T-helper 2 cell treated with Interferon-gamma antibody and Interleukin-4, amounts not matched to agents 5 μg/mL and 100 μg/mL, for 36 hours (primary cell): Measurements from ENCODE around the gene MIEN1.

ENCODE experiments used
- DNase-seq: peaks from one replicate; pipeline ENCODE4 v3.0.0; 2021; ENCODE audit warnings: low spot score
- H3K27ac Mint-ChIP-seq: one replicate; pipeline ENCODE4 v1.8.0; 2021; ENCODE audit warnings: mild to moderate bottlenecking, mixed read lengths
- H3K27me3 Mint-ChIP-seq: one replicate; pipeline ENCODE4 v1.8.0; 2021; ENCODE audit warnings: low read depth, mixed read lengths
- H3K36me3 Mint-ChIP-seq: one replicate; pipeline ENCODE4 v1.8.0; 2021; ENCODE audit warnings: low read depth, mixed read lengths
- H3K4me1 Mint-ChIP-seq: one replicate; pipeline ENCODE4 v1.8.0; 2021; ENCODE audit warnings: low read depth, mixed read lengths
- H3K4me3 Mint-ChIP-seq: one replicate; pipeline ENCODE4 v1.8.0; 2022; ENCODE audit warnings: mild to moderate bottlenecking, moderate library complexity, mixed read lengths
- H3K9me3 Mint-ChIP-seq: one replicate; pipeline ENCODE4 v1.8.0; 2021; ENCODE audit warnings: mixed read lengths

MIEN1 gene

DNA sequence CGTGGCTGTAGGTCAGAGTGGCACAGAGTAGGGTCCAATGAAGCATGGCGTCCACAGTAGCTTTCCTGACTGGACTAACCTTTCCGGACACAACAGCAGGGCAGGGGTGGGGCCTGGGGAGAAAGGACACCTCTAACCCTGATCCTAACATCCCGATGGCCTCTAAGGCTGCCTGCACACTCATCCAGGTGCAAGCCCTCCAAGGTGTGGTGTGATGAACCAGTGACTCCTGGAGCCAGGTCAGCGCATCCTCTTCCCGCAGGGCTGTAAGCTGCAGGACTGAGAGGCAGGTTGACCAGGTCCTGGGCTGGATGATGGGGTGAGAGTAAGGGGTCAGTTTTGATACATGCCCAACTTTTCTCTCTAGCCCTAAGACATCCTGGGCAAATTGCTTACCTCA, 33.6 kb downstream of the MIEN1 start:
- DNase-seq = no peak
- Mint-ChIP-seq H3K9me3 (no peaks in the 10 kb centered on the region), H3K36me3 (no peaks in the 10 kb centered on the region), H3K27ac (no peak overlapping the region), H3K4me1 (peaks cover 7% of the 10 kb centered on the region), H3K4me3 (no peak overlapping the region), H3K27me3 (peaks cover 25% of the 10 kb centered on the region)

DNA sequence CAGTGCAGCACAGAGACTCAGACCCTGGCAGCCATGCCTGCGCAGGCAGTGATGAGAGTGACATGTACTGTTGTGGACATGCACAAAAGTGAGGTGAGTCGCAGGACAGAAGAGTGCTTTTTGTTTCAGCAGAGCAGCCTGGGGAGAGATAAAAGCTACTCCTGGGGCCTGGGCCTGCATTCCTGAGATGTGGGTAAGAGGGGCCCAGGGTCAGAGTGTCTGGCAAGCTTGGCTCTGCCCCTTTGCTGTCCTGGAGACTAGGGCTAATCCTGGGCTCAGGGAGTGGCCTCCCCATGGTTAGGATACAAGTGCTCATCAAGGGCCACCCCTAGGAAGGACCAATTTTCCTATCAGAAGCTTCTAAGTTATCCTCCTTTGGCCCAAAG, 35.2 kb downstream of the MIEN1 start:
- Mint-ChIP-seq H3K27ac (no peak overlapping the region), H3K4me3 (no peak overlapping the region), H3K9me3 (no peaks in the 10 kb centered on the region), H3K27me3 (peaks cover 12% of the 10 kb centered on the region), H3K36me3 (no peaks in the 10 kb centered on the region), H3K4me1 (peaks cover 4% of the 10 kb centered on the region)
- DNase-seq = no peak

DNA sequence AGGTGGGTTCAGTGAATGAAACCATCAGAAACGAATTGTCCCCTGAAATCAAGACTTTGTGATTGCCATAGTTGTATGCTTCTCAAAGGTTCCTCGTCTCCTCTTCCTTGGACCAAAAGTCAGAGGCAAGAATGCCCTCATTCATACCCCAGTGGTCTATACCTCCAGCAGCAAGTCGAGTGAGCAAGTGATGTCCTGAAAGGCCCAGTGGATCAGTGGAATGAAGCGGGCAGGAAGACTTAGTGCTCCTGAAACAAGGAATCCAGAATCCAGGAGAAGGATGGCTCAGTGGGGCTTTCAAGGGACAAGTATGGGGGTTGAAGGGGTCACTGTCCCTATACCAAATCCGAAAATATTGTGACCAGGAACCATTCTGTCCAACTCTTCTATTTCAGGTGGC, 35.7 kb downstream of the MIEN1 start:
- Mint-ChIP-seq H3K9me3 (no peaks in the 10 kb centered on the region), H3K27me3 (peaks cover 9% of the 10 kb centered on the region), H3K4me1 (peaks cover 1% of the 10 kb centered on the region), H3K36me3 (no peaks in the 10 kb centered on the region), H3K4me3 (no peak overlapping the region), H3K27ac (no peak overlapping the region)
- DNase-seq = no peak

DNA sequence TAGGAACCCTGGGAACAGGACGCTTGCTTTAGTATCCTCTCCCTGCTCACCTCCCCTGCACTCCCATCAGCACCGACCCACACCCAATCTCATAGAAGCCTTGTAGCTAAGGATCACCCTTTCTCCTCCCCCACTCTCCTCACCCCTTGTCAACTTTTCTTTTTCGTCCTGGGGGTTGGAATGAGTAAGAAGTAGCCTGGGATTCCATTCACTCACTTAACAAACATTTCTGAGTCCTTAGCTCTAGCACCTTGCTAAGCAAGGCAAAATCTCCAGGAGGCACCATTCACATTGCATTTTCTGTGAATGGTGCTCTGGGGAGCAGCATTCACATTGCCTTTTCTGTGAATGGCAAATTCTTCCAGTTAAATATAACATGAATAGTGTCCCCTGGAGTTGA, 41.4 kb downstream of the MIEN1 start:
- Mint-ChIP-seq H3K27ac (peak overlapping the region; percentile 95), H3K36me3 (peaks cover 7% of the 10 kb centered on the region)

DNA sequence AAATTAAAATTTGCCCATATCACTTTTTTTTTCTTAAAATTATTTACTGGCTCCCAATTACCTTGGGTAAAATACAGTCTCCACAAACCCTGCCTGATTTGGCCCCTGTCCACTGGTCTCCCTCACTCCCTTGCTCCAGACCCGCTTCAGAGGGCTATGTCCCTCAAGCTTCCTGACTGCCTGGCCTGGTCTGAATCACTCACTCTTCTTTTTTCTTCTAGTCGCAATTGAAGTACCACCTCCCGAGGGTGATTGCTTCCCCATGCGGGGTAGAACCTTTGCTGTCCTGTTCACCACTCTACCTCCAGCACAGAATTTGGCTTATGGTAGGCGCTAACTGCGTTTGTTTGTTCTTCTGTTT, 41.9 kb downstream of the MIEN1 start:
- peaks cover 8% of the 10 kb centered on the region for H3K36me3 Mint-ChIP-seq
- no peaks in the 10 kb centered on the region for H3K27me3 Mint-ChIP-seq
- no peak for DNase-seq
- peaks cover 21% of the 10 kb centered on the region for H3K4me1 Mint-ChIP-seq
- peak overlapping the region; percentile 96 for H3K4me3 Mint-ChIP-seq
- no peaks in the 10 kb centered on the region for H3K9me3 Mint-ChIP-seq
- peak overlapping the region; percentile 95 for H3K27ac Mint-ChIP-seq

More for the DNA sequence above, 41.4 kb downstream of the MIEN1 start:
- Mint-ChIP-seq H3K27me3 (no peaks in the 10 kb centered on the region), H3K9me3 (no peaks in the 10 kb centered on the region), H3K4me1 (peaks cover 21% of the 10 kb centered on the region), H3K4me3 (peak overlapping the region; percentile 96)
- DNase-seq = no peak

DNA sequence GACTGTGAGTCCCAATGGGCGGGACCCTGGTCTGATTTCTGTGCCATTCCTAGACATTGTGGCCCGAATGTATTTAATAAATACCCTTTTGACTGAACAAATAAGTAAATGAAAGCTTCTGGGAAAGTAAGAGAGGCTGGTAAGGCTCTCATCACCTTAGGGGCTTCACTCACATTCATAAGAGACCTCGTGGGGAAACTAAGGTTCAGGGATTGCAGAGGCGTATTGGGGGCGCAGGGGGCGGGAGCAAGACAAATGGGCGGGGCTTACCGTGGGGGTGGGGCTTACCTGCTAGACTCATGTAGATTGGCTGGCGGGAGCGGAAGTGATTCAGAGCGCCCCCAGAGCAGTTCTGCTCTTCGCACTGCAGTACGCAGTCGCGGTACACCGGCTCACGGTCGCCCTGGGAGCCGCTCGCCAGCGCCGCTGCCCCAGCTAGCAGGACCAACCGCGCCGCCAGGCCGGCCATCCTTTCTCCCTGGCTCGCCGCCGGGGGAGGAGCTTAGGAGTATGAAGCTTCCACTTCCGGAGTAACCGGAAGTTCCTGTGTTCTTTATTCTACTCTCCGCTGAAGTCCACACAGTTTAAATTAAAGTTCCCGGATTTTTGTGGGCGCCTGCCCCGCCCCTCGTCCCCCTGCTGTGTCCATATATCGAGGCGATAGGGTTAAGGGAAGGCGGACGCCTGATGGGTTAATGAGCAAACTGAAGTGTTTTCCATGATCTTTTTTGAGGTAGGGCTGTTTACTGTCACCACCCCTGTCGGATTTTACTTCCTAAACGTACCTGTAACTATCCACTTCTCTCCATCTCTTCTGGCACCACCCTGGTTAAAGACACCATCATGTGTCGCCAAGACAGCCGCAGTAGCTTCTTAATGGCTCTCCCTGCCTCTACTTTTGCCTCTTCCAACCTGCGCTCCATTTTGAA, 42.5 kb downstream of the MIEN1 start, which contains the start of gene PGAP3:
Gene PGAP3 (minus strand): TSS at position 512 of the 929 bp plus-strand sequence. CDS start 43 bp downstream, at position 469.
- no peaks in the 10 kb centered on the region for H3K27me3 Mint-ChIP-seq
- H3K36me3 Mint-ChIP-seq = peaks cover 13% of the 10 kb centered on the region
- H3K27ac Mint-ChIP-seq = peak within 1 kb of the TSS; percentile 95
- H3K4me1 Mint-ChIP-seq = peaks cover 21% of the 10 kb centered on the region
- H3K9me3 Mint-ChIP-seq = no peaks in the 10 kb centered on the region
- H3K4me3 Mint-ChIP-seq = peak within 1 kb of the TSS; percentile 96
- DNase-seq = peak; percentile 83

DNA sequence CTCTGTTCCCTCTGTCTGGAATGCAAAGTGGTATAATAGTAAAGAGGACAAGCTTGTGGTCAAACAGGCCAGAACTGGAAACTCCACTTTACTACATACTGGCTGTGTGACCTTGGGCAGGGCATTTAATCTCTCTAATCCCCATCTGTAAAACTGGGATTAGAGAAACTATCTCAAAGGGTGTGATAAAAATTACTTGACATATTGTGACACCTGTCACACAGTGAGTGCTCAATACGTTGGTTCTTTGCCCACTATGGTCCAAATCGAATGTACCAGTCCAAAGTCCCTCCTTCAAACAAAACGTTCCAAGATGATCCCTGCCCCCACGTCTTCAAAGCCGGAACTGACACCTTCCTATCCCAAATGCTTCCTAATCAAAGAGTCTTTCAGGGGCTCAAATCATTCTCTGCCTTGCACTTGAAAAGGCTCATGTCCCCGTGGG, 43.2 kb downstream of the MIEN1 start:
- Mint-ChIP-seq H3K4me1 (peaks cover 21% of the 10 kb centered on the region), H3K27ac (no peak overlapping the region), H3K4me3 (peak overlapping the region; percentile 96), H3K36me3 (peaks cover 19% of the 10 kb centered on the region), H3K27me3 (no peaks in the 10 kb centered on the region), H3K9me3 (no peaks in the 10 kb centered on the region)
- no peak for DNase-seq

DNA sequence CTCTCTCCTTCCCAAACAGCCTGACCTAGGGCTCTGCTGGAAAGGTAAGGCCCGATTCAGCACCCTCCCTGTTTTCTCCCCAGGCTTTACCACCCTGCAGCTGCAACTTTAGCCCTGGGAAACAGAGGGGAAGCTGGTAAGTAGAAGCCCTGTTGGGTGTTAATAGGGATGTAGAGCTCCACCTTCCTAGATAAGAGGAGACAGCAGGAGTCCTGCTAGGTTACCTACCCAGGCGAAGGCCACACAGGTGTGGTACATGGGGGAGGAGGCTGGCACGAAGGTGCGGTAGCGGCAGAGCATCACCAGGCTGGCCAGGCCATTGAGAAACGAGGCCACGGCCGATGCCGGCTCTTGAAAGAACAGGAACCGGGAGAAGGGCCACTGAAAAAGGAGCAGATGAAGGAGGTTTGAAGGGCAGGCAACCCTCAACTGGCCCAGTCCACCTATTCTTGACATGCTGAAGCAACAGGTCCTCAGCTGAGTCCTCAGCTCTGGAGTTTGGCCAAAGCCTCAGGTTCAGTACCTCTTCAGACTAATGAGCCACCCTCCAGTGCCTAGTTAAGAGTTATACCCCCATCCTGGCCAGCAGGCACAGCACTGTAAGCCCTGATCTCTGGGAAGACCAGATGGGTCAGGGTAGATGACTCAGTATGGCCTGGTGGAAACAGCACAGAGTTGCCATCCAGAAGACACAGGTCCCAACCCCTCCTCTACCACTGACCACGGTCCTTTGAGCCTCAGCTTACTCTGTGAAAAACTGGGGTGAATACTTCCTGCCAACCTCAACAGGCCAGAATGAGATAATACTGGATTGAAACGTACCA, 45.8 kb downstream of the MIEN1 start:
- Mint-ChIP-seq H3K27ac (no peak overlapping the region), H3K27me3 (no peaks in the 10 kb centered on the region), H3K36me3 (peaks cover 21% of the 10 kb centered on the region), H3K4me1 (peaks cover 28% of the 10 kb centered on the region), H3K9me3 (no peaks in the 10 kb centered on the region), H3K4me3 (no peak overlapping the region)
- DNase-seq = no peak

DNA sequence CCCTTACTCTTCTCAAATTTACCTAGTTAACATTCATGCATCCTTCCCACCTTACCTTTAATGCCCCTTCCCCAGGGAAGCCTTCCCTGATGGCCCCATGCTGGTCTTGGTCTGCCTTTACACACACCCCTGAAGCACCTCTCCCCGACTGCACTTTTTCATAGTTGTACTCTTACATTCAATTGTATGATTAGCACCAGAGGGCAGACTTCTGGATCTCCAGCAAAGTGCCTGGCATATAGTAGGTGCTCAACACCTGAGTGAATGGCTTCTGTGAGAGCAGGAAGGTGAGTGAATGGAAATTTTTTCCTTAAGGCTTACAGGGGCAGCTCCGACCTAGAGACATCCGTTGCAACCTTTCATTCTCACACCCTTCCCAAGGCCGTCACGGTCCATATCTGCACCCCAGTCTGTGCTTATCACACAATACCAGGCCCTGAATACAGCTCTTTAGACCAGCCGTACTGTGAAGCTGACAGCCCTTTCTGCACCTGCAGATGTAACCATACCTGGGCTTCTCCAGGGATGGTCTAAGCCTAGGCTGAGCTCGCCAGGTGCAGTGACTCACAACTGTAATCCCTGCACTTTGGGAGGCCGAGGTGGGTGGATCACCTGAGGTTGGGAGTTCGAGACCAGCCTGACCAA, 46.9 kb downstream of the MIEN1 start:
- Mint-ChIP-seq H3K9me3 (no peaks in the 10 kb centered on the region), H3K36me3 (peaks cover 30% of the 10 kb centered on the region), H3K27me3 (no peaks in the 10 kb centered on the region), H3K4me3 (no peak overlapping the region), H3K4me1 (peaks cover 33% of the 10 kb centered on the region), H3K27ac (peak overlapping the region; percentile 24)
- no peak for DNase-seq

DNA sequence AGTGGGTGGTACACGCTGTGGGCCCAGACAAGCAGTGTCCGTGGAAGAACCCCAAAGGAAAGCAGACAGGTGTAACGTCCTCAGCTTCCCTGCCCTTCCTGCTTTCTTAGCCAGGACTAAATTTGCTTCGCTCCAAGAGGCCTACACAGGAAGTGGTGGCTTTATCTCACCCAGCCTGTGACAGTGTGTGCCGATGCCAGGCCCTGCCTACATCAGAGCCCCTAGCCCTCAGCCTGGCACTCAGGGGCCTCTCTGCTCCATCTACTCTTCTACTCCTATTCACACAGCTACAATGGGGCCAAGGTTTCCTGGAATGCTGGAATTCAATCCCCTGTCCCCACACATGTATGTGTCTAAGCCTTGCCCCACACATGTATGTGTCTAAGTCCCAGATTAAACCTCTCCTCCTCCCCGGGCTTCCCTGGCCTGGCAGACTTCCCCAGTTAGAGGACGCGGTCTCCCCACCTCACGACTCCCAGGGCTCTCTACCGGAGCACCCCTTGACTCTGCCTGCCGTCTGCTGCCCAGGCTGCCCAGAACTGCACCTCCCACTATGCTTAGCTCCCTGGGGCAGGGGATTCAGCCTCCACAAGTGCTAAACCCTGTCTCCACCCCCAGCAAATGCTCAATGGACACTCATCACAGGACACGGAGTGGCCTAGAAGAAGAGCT, 50.7 kb downstream of the MIEN1 start:
- Mint-ChIP-seq H3K27me3 (no peaks in the 10 kb centered on the region), H3K27ac (peak overlapping the region; percentile 88), H3K36me3 (peaks cover 27% of the 10 kb centered on the region), H3K4me1 (peaks cover 46% of the 10 kb centered on the region), H3K9me3 (no peaks in the 10 kb centered on the region), H3K4me3 (peak overlapping the region; percentile 56)
- DNase-seq = peak; percentile 18
